GM04504 (cell line): ENCODE results near the gene PLAC1.
A peak's percentile ranks its signal among the peaks of the same experiment; 100 is the strongest.

ENCODE experiments used
- DNase-seq: peaks from one replicate; pipeline ENCODE4 v3.0.0-alpha.2; 2012; ENCODE audit warnings: low read depth

PLAC1 gene

DNA sequence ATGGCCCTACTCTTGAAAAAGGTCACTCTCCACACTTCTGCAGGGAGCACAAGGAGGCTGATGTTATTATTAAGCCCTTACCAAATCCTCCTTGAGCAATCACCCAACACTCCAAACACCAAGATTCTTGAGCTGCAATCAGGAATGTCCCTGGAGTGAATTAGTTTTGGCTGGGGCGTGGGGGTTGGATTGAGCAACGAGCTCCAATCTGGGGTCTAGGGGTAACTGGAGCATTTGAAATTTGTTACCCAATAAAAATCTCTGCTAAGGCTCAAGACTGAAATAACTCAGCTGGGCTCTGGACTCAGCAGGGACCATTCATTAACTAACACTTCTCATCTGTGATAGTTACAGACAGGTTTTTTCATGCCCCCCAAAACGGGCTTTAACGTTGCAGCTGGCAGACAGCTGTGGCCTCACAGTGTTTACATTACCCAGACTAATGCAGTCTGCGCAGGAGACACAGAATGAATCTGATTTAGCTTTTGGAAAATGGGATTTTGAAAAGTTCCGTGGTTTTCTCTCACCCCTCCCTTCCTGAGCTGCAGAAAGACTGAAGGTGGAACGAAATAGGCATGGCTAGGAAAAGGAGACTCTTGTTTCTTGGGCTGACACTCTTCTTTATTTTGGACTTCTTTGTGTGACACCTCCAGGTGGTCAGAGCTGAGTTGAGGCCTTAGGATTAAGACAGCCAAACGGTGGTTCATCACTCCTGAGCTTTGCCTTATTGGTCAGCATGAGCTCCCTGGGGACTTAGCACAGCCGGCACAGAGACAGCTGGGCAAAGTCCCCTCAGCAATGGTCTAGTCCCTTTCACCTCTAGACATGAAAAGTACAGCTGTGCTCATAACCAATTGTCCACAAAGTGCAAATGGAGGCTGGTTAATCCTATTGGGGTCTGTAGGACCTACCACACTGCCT is 26.6 kb downstream of the PLAC1 start:
- DNase-seq, result peak; percentile 62

GRCh38 chrX:134628663-134629062 is 29.6 kb downstream of the PLAC1 start:
- no peak for DNase-seq

DNA sequence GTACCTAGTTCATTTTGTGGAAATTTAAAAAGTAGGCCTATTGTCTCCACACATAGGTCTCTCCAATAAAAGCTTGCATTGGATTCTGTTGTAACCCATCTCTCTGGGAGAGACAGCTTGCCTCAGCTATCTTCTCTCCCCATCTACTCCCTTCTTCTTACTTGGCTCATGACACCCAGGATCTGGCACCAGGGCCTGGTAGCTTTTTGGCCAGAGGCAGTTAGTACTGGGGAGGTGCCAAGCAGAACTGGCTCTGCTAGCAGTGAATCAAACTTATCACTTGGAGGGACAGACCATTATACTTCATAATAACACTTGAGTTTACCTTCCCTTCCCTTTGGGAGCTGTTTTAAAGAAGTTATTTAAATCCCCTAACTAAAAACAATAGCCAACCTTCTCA is 31.8 kb downstream of the PLAC1 start:
- no peak for DNase-seq

- no peak for DNase-seq
Measured at GRCh38 chrX:134625315-134625718, 33.0 kb downstream of the PLAC1 start.

DNA sequence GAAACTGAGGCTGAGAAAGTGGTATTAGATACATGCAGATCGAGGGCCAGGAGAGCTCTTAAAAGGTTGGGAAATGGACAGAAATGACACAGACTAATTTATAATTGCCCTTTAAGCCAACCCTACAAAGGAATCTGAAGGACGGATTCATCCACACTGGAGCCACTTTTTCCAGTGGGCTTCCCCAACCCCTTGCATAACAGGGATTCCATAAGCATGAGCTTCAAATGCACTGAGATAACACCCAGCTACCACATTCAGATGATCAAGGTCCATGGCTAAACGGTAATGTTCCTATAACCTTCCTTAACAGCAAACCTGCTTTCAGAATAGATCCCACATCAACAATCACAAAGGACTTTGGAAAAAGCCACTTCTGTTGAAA is 34.2 kb downstream of the PLAC1 start:
- DNase-seq, result no peak

GRCh38 chrX:134623293-134624045 is 34.8 kb downstream of the PLAC1 start:
- no peak for DNase-seq

GRCh38 chrX:134622813-134623185 is 35.5 kb downstream of the PLAC1 start:
- DNase-seq, result no peak

GRCh38 chrX:134622056-134622812 is 36.0 kb downstream of the PLAC1 start:
- no peak for DNase-seq

DNA sequence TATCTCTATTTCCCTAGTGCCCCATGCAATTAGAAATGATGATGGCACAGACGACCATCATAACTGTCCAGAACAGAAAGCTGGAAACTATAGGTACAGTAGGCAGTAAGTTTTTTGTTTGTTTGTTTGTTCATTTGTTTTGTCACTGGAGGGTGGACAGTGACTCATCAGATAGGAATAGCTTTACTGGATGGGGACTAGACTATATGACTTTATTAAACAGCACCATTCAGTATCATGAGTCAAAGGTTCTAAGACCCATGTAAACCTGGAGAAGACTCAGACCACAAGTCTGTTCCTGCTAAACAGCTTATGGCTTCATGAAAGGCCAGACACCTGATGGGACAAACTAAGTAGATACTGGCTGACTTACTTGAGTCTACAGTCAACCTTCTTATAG is 38.4 kb downstream of the PLAC1 start:
- no peak for DNase-seq

DNA sequence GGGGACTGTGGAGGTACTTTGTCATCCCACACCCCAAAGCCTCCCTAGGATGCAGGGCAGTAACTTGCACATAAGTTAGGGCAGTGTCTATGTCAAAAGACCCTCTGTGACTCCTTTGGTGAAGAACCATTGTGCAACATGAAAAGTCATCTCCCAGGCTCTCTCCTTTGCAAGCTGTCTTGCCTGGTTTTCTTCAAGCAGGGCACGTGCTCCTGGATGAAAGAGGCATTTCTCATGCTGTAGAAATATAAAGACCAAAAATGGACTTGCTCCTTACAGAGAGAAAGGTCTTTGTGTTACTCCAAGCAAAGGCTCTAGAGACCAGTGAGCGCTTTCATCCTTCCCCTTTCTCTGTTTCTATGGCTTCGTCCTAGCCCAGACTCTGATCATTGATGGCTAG is 44.9 kb downstream of the PLAC1 start:
- DNase-seq, result no peak

GRCh38 chrX:134608153-134608552 is 50.1 kb downstream of the PLAC1 start:
- DNase-seq, result no peak

- no peak for DNase-seq
Measured at GRCh38 chrX:134607523-134607922, 50.7 kb downstream of the PLAC1 start.

- DNase-seq, result no peak
Measured at GRCh38 chrX:134604701-134605311, 53.5 kb downstream of the PLAC1 start.

DNA sequence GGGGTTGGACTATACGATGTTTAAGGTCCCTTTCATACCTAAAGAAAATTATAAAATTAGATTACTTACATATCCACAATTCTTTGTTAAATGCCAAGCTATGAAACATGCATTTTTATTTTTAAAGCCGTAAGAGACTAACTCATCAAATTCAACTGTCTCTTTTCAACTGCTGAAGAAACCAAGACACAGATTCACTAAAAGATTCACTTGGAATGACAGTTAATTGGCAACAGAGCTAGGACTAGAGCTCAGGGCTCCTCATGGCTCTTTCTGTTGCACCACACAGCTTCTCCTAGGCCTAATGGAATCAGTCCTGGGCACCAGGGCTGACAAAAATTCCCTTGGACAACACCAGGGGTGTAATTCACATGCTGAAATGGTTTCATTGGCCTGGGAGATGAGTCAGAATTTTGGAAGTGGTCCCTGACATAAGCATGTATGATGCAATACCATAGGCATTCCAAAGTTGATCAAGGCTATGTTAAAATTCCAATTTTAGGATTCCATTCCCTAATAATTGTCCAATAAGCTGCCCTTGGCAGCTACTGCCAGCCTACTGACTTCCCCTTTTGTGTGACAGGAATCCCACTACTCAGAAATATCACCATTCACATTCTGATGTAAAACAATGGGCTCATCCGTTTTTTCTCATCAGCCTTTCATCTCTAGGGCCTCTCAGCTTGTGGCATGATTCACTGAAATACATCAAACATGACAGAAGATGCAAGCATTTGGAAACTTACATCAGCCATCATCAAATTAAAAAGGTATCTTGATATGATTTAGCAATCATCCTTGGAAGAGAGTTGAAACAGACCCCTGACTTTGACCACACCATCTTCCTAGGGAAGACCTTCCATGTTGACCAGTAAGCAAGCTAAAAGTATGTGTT is 54.2 kb downstream of the PLAC1 start:
- peak; percentile 96 for DNase-seq

DNA sequence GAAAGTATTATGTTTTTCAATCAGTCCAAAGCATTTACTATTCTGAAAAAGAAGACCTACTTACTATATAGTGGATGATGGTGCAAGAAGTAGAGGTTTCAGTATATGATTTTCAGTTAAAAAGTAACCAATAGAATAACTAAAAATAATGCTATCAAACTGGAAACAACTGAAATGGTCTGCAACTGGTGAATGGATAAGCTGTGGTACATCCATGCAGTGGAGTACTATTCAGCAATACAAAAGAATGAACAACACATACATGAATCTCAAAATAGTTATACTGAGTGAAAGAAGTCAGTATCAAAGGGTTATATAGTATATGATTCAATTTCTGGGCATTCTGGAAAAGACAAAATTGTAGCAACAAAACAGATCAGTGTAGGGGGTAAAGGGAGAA is 55.9 kb downstream of the PLAC1 start:
- no peak for DNase-seq

- DNase-seq, result no peak
Measured at GRCh38 chrX:134601240-134601765, 57.0 kb downstream of the PLAC1 start.

DNA sequence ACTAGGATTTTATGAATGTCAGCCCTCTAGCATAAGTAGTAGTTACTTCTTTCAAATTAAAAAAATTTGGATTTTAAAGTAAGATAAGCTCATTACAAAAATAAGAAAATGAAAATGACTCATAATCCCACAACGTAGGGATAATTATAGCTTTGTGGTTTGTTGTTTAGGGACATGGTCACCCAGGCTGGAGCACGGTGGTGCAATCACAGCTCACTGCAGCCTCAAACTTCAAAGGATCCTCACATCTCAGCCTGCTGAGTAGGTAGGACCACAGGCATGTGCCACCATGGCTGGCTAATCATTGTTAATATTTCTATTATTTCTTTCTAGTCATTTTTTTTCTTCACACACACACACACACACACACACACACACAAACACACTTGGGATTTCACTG is 57.6 kb downstream of the PLAC1 start:
- no peak for DNase-seq

GRCh38 chrX:134599184-134599914 is 58.9 kb downstream of the PLAC1 start:
- DNase-seq, result peak; percentile 84

GRCh38 chrX:134592303-134592702 is 66.0 kb downstream of the PLAC1 start:
- DNase-seq, result no peak

GRCh38 chrX:134591502-134591901 is 66.8 kb downstream of the PLAC1 start:
- no peak for DNase-seq
